GM19397 (cell line): ENCODE data around the gene FBXO2.
"Not testable (repeated sequence)": the region's sequence is repeated elsewhere in the genome, so short reads cannot be mapped to it uniquely, and the experiment has no call there.

Source experiments
- ATAC-seq: cut with Tn5 transposase; IDR thresholded peaks from one replicate; pipeline ENCODE4 v1.9.1; 2021; ENCODE audit warnings: mild to moderate bottlenecking, moderate library complexity; ENCODE audit not compliant: unreplicated experiment

Gene FBXO2

GRCh38 chr1:11629184-11630016, 24.8 kb downstream of the FBXO2 start:
- no peak for ATAC-seq

GRCh38 chr1:11628767-11629166, 25.5 kb downstream of the FBXO2 start:
- no peak for ATAC-seq

- no peak for ATAC-seq
Observed at GRCh38 chr1:11626551-11626950, 27.7 kb downstream of the FBXO2 start.

GRCh38 chr1:11623702-11624101, 30.5 kb downstream of the FBXO2 start:
- no peak for ATAC-seq

GRCh38 chr1:11622398-11622797, 31.8 kb downstream of the FBXO2 start:
- no peak for ATAC-seq

- ATAC-seq: no peak
Observed at GRCh38 chr1:11620924-11621323, 33.3 kb downstream of the FBXO2 start.

GRCh38 chr1:11620405-11620804, 33.8 kb downstream of the FBXO2 start:
- no peak for ATAC-seq

GRCh38 chr1:11617741-11618140, 36.5 kb downstream of the FBXO2 start:
- no peak for ATAC-seq

GRCh38 chr1:11617314-11617713, 36.9 kb downstream of the FBXO2 start:
- ATAC-seq: no peak

GRCh38 chr1:11616766-11617165, 37.5 kb downstream of the FBXO2 start:
- ATAC-seq: no peak

- no peak for ATAC-seq
Observed at GRCh38 chr1:11615090-11615489, 39.1 kb downstream of the FBXO2 start.

GRCh38 chr1:11613347-11613746, 40.9 kb downstream of the FBXO2 start:
- ATAC-seq: no peak

GRCh38 chr1:11611638-11612327, 42.4 kb downstream of the FBXO2 start:
- ATAC-seq: no peak

- no peak for ATAC-seq
Observed at GRCh38 chr1:11610629-11611180, 43.5 kb downstream of the FBXO2 start.

- not testable (repeated sequence) for ATAC-seq
Observed at GRCh38 chr1:11609378-11609777, 44.9 kb downstream of the FBXO2 start.

- not testable (repeated sequence) for ATAC-seq
Observed at GRCh38 chr1:11608596-11609130, 45.6 kb downstream of the FBXO2 start.

- no peak for ATAC-seq
Observed at GRCh38 chr1:11606775-11607174, 47.5 kb downstream of the FBXO2 start.

GRCh38 chr1:11602981-11603380, 51.2 kb downstream of the FBXO2 start:
- no peak for ATAC-seq

GRCh38 chr1:11602424-11602823, 51.8 kb downstream of the FBXO2 start:
- ATAC-seq: no peak

GRCh38 chr1:11600836-11601235, 53.4 kb downstream of the FBXO2 start:
- ATAC-seq: no peak

GRCh38 chr1:11599891-11600576, 54.2 kb downstream of the FBXO2 start:
- no peak for ATAC-seq
